Smooth muscle cell (in vitro differentiated cells): ENCODE data around the gene SOCS3. TPM values are rescaled to one million over a fixed set of nuclear protein-coding genes. Genes with fewer than 3 reads are reported as not detected.

Source experiments
- DNase-seq: peaks from one replicate; lab custom pipeline; 2025; ENCODE audit not compliant: unreplicated experiment; lab: John Stamatoyannopoulos, UW
- H2AFZ ChIP-seq: fragments of 200-600 bp; sonication (generic); 2 replicates; pipeline ENCODE4 v1.6.0; 2016; ENCODE audit warnings: antibody characterized with exemption, low read depth, mild to moderate bottlenecking
- H3F3A ChIP-seq: fragments of 200-600 bp; sonication (generic); 2 replicates; pipeline ENCODE4 v1.6.0; 2017; ENCODE audit warnings: antibody characterized with exemption, low read depth
- H3K27ac ChIP-seq: fragments of 200-600 bp; sonication (generic); 2 replicates; pipeline ENCODE4 v1.5.1; 2016; ENCODE audit warnings: low read depth, mild to moderate bottlenecking
- H3K27me3 ChIP-seq: fragments of 200-600 bp; sonication (generic); 2 replicates; pipeline ENCODE4 v1.6.1; 2016; ENCODE audit warnings: low read depth, mild to moderate bottlenecking
- H3K36me3 ChIP-seq: fragments of 200-600 bp; sonication (generic); 2 replicates; pipeline ENCODE4 v1.5.1; 2016; ENCODE audit warnings: low read depth
- H3K4me1 ChIP-seq: fragments of 200-600 bp; sonication (generic); 2 replicates; pipeline ENCODE4 v1.5.1; 2016; ENCODE audit warnings: low read depth
- H3K4me2 ChIP-seq: fragments of 200-600 bp; sonication (generic); 2 replicates; pipeline ENCODE4 v1.6.0; 2016; ENCODE audit warnings: mild to moderate bottlenecking
- H3K4me3 ChIP-seq: fragments of 200-600 bp; sonication (generic); 2 replicates; pipeline ENCODE4 v1.5.1; 2016; ENCODE audit warnings: mild to moderate bottlenecking
- H3K79me2 ChIP-seq: fragments of 200-600 bp; sonication (generic); 2 replicates; pipeline ENCODE4 v1.6.0; 2016; ENCODE audit warnings: low read depth, mild to moderate bottlenecking
- H3K9ac ChIP-seq: fragments of 200-600 bp; sonication (generic); 2 replicates; pipeline ENCODE4 v1.6.0; 2016; ENCODE audit warnings: low read depth
- H3K9me3 ChIP-seq: fragments of 200-600 bp; sonication (generic); replicated peaks from 2 replicates; pipeline ENCODE4 v1.5.1; 2016; ENCODE audit warnings: low read depth
- H4K20me1 ChIP-seq: fragments of 200-600 bp; sonication (generic); 2 replicates; pipeline ENCODE4 v1.6.0; 2016; ENCODE audit warnings: low read depth
- CTCF ChIP-seq: fragments of 200-600 bp; sonication (generic); IDR thresholded peaks from 2 replicates; pipeline ENCODE4 v1.5.1; 2017; ENCODE audit warnings: borderline replicate concordance, mild to moderate bottlenecking, antibody characterized with exemption; ENCODE audit not compliant: insufficient read depth, poor library complexity, severe bottlenecking
- WGBS: methylation state at CpG from one replicate; pipeline ENCODE4 v1.1.7; 2016; ENCODE audit warnings: low lambda C conversion rate; 5-methylcytosine and 5-hydroxymethylcytosine counted together
- polyA plus RNA-seq: library from polyadenylated mRNA; unstranded; fragments of >200 nt; fragmentation: Nextera tagmentation; extraction: Ambion mirVana; gene quantifications from 2 replicates; pipeline ENCODE4 v1.2.1, GENCODE V29; 2016
- total RNA-seq: library from RNA; depleted of rRNA; stranded (reverse); fragments of >200 nt; gene quantifications from 2 replicates; pipeline ENCODE4 v1.2.3, GENCODE V29; 2014

SOCS3 gene
- total and polyA plus RNA-seq, 2 experiments from 2014 or later: 116 to 310 TPM

GRCh38 chr17:78355701-78356100 is 4.2 kb downstream of the SOCS3 start:
- Histone ChIP-seq H3K79me2 (peaks cover 35% of the 10 kb centered on the region), H4K20me1 (peaks cover 48% of the 10 kb centered on the region), H3K27me3 (no peaks in the 10 kb centered on the region), H3K36me3 (no peaks in the 10 kb centered on the region), H3K9me3 (no peaks in the 10 kb centered on the region), H3K9ac (peak overlapping the region; percentile 25), H3K27ac (peak overlapping the region; percentile 91), H3K4me2 (peak overlapping the region; percentile 86), H3F3A (peaks cover 53% of the 10 kb centered on the region), H2AFZ (no peak overlapping the region), H3K4me3 (no peak overlapping the region), H3K4me1 (peaks cover 45% of the 10 kb centered on the region)
- DNase-seq: no peak
- WGBS: 36% methylated on average over 3 of the region's 3 CpGs
- no peak for TF ChIP-seq CTCF

- Histone ChIP-seq H3K4me2 (peak overlapping the region; percentile 25), H3F3A (peaks cover 53% of the 10 kb centered on the region), H3K4me1 (peaks cover 45% of the 10 kb centered on the region), H3K9me3 (no peaks in the 10 kb centered on the region), H3K27ac (peak overlapping the region; percentile 91), H4K20me1 (peaks cover 48% of the 10 kb centered on the region), H3K79me2 (peaks cover 33% of the 10 kb centered on the region), H2AFZ (no peak overlapping the region), H3K27me3 (no peaks in the 10 kb centered on the region), H3K9ac (peak overlapping the region; percentile 45), H3K36me3 (no peaks in the 10 kb centered on the region), H3K4me3 (no peak overlapping the region)
- TF ChIP-seq CTCF: no peak
- WGBS: 58% methylated on average over 9 of the region's 9 CpGs
- no peak for DNase-seq
These were observed 4.7 kb downstream of the SOCS3 start for GRCh38 chr17:78355045-78355641.

GRCh38 chr17:78353834-78354233 is 6.0 kb downstream of the SOCS3 start:
- H3K79me2 ChIP-seq: peaks cover 23% of the 10 kb centered on the region
- DNase-seq: no peak
- H3K9me3 ChIP-seq: no peaks in the 10 kb centered on the region
- no peak overlapping the region for H2AFZ ChIP-seq
- H3F3A ChIP-seq: peaks cover 53% of the 10 kb centered on the region
- H3K27ac ChIP-seq: peak overlapping the region; percentile 91
- H3K4me1 ChIP-seq: peaks cover 45% of the 10 kb centered on the region
- peak overlapping the region; percentile 34 for H3K4me3 ChIP-seq
- no peaks in the 10 kb centered on the region for H3K27me3 ChIP-seq
- TF ChIP-seq CTCF: no peak
- peaks cover 38% of the 10 kb centered on the region for H4K20me1 ChIP-seq
- peak overlapping the region; percentile 78 for H3K4me2 ChIP-seq
- H3K9ac ChIP-seq: peak overlapping the region; percentile 55
- WGBS: 41% methylated on average over 8 of the region's 8 CpGs
- H3K36me3 ChIP-seq: no peaks in the 10 kb centered on the region

- peak; percentile 87 for DNase-seq
- Histone ChIP-seq H3K36me3 (no peaks in the 10 kb centered on the region), H3K27ac (peak overlapping the region; percentile 91), H3K9ac (no peak overlapping the region), H3K4me3 (no peak overlapping the region), H3K4me1 (peaks cover 27% of the 10 kb centered on the region), H3K9me3 (no peaks in the 10 kb centered on the region), H3K4me2 (peak overlapping the region; percentile 78), H3K79me2 (no peaks in the 10 kb centered on the region), H3K27me3 (no peaks in the 10 kb centered on the region), H3F3A (peaks cover 36% of the 10 kb centered on the region), H4K20me1 (peaks cover 15% of the 10 kb centered on the region), H2AFZ (no peak overlapping the region)
- WGBS: 7% methylated on average over 16 of the region's 16 CpGs
- TF ChIP-seq CTCF: no peak
These were observed 8.3 kb downstream of the SOCS3 start for GRCh38 chr17:78351449-78352006.
